ENCODE data around the gene SMC5. TPM values are rescaled to one million over a fixed set of nuclear protein-coding genes. Genes with fewer than 3 reads are reported as not detected.

Gene SMC5
- total RNA-seq, 1 experiment from 2014 or later: 38.7 TPM

Other genes starting within 250 kb of the SMC5 start
- 4.2 and 6.0 TPM in 2 replicates for gene MAMDC2, start 215.1 kb upstream of the SMC5 start, total RNA-seq (2014; rRNA removed; shearing (Covaris generic))
- 0.81 and 1.1 TPM in 2 replicates for gene KLF9, start 155.7 kb downstream of the SMC5 start, total RNA-seq (2014; rRNA removed; shearing (Covaris generic))

Data from A172 (cell line).